ENCODE measurements around the gene MYCL.
"Not testable (repeated sequence)": the region's sequence is repeated elsewhere in the genome, so short reads cannot be mapped to it uniquely, and the experiment has no call there.

Gene MYCL

GRCh38 chr1:39890273-39890672, 11.4 kb downstream of the MYCL start:
- no peak for DNase-seq (ENCODE audit: low read depth)

DNA sequence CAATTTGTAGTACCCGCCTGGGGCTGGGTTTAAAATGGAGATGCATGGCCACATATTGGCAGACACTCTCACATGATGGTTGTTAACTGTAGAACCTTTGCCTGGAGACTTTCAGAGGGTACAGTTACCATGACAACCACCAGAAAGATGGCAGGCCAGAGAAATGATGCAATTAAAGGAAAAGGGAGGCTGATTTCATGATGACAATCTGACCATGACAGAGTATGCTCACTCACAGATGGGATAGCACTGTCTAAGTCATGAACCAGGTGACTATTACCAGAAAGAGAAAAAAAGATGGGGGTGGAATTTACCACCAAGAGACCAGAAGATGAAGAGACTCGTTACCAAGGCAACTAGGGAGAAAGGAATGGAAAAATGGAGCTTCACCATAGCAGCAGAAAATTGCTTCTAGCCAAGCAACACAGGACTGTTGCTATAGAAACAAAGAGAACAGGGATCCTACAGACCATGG, 14.9 kb downstream of the MYCL start:
- no peak for DNase-seq (ENCODE audit: low read depth)

DNA sequence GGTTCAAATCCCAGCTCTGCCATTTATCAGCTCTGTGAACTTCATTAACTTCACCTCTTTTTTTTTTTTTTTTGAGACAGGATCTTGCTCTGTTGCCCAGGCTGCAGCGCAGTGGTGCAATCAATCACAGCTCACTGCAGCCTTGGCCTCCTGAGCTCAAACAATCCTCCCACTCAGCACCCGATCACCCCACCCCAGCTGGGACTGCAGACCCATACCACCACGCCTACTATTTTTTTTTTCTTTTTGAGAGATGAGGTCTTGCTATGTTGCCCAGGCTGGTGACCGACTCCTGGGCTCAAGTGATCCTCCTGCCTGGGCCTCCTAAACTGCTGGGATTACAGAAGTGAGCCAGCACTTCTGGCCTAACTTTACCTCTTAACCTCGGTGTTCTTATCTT, 16.2 kb downstream of the MYCL start:
- no peak for DNase-seq (ENCODE audit: low read depth)

DNA sequence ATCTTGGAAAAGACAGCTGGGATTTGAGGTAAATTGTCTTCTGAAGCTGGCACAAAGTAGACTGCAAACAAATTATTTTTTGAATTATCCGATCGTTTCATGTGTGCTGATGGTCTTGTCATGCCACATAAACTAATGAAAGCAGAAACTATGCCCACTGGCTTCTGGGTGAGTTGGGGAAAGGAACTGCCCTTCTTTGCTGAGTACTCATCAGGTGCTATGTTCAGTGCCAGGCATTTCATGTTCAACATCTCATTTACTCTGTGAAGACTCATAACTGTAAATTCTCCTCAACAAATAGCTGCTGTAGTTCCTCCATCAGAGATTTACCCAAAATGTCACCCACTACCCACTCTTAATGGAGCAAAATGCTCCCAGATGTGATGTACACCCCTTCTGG, 19.6 kb downstream of the MYCL start:
- no peak for DNase-seq (ENCODE audit: low read depth)

GRCh38 chr1:39877980-39878956, 23.4 kb downstream of the MYCL start:
- no peak for DNase-seq (ENCODE audit: low read depth)

DNA sequence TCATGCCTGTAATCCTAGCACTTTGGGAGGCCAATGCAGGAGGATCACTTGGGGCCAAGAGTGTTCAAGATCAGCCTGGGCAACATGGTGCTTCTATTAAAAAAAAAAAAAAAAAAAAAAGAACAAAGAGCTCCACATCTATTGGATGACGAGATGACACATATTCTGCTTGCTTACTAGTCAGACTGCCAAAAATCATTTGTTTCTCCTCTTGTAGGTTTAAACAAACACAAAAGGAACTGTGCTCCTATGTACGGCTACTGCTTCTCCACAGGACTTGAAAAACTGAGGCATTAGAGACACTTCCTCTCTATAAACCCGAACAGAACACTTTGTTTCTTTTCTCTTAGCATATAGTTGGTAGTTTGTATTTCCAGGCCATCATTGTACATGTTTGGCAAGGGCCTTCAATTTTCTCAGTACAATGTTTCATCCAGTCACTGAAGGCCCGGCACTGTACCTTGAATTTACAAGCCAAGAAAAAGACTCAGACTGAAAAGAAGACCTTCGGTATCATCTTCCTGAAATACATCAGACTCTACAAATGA, 24.4 kb downstream of the MYCL start:
- DNase-seq (ENCODE audit: low read depth), result no peak

DNA sequence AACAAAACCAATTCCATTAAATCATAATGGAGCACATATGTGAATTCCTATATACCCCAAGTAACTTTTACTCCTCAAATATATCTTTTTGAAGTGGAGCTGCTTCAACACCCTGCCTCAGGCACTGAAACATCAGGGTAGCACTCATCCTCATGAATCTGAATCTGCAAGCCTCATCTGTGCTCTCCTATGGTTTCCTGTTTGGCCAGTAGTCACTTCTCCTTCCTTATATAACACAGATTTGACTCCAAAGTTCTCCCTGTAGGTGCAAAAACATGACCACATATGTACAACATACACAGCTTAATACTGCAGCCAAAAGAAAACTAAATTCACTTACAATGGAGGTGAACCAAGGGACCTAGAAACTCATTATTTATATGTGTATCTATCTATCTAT, 25.6 kb downstream of the MYCL start:
- DNase-seq (ENCODE audit: low read depth), result no peak

GRCh38 chr1:39872698-39873097, 29.0 kb downstream of the MYCL start:
- no peak for DNase-seq (ENCODE audit: low read depth)

GRCh38 chr1:39871796-39872195, 29.9 kb downstream of the MYCL start:
- DNase-seq (ENCODE audit: low read depth), result no peak

GRCh38 chr1:39871043-39871442, 30.7 kb downstream of the MYCL start:
- DNase-seq (ENCODE audit: low read depth), result not testable (repeated sequence)

DNA sequence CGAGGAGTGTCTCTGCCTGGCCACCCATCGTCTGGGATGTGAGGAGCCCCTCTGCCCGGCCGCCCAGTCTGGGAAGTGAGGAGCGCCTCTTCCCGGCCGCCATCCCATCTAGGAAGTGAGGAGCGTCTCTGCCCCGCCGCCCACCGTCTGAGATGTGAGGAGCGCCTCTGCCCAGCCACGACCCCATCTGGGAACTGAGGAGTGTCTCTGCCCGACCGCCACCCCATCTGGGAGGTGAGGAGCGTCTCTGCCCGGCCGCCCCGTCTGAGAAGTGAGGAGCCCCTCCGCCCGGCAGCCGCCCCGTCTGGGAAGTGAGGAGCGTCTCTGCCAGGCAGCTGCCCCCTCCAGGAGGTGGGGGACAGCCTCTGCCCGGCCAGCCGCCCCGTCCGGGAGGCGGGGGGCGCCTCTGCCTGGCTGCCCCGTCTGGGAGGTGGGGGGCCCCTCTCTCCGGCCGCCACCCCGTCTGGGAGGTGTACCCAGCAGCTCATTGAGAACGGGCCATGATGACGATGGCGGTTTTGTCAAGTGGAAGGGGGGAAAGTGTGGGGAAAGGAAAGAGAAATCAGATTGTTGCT, 32.1 kb downstream of the MYCL start:
- not testable (repeated sequence) for DNase-seq (ENCODE audit: low read depth)

DNA sequence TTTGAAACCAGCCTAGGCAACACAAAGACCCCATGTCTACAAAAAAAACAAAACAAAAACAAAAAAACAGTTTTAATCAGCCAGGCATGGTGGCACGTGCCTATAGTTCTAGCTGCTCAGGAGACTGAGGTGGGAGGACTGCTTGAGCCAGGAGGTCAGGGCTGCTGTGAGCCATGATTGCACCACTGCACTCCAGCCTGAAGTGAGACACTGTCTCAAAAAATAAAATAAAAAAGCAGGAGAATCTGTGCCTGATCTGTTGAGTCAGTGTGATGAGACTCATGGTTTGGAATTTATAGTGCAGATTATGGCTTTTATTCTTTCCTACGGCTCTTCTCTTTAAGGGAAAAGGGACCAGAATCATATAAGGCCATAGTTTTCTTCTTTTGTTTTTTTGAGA, 35.0 kb downstream of the MYCL start:
- DNase-seq (ENCODE audit: low read depth), result no peak

DNA sequence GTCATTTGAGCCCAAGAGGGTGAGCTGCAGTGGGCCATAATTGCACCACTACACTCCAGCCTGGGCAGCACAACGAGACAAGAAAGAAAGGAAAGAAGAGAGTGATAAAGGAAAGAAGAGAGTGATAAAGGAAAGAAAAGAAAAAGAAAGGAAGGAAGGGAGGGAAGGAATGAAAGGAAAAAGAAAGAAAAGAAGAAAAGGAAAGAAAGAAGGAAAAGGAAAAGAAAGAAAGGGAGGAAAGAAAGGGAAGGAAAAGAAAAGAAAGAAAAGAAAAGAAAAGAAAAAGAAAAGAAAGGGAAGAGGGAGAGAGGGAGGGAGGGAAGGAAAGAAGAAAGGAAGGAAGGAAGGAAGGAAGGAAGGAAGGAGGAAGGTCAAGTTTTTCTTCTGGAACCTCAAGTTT, 36.0 kb downstream of the MYCL start:
- no peak for DNase-seq (ENCODE audit: low read depth)

GRCh38 chr1:39863177-39863576, 38.5 kb downstream of the MYCL start:
- DNase-seq (ENCODE audit: low read depth), result no peak

DNA sequence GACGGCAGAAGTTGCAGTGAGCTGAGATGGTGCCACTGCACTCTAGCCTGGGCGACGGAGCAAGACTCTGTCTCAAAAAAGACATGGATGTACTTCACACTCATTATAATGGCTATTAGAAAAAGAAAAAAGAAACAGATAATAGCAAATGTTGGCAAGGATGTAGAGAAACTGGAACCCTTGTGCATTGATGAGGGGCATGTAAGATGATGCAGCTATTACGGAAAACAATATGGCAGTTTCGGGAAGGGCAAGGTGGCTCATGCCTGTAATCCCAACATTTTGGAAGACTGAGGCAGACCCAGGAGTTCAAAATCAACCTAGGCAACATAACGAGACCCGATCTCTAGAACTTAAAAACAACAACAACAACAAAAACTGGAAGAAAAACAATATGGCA, 40.7 kb downstream of the MYCL start:
- DNase-seq (ENCODE audit: low read depth), result no peak

- no peak for DNase-seq (ENCODE audit: low read depth)
Observed at GRCh38 chr1:39859859-39860812, 41.6 kb downstream of the MYCL start.

GRCh38 chr1:39858315-39858714, 43.4 kb downstream of the MYCL start:
- no peak for DNase-seq (ENCODE audit: low read depth)

DNA sequence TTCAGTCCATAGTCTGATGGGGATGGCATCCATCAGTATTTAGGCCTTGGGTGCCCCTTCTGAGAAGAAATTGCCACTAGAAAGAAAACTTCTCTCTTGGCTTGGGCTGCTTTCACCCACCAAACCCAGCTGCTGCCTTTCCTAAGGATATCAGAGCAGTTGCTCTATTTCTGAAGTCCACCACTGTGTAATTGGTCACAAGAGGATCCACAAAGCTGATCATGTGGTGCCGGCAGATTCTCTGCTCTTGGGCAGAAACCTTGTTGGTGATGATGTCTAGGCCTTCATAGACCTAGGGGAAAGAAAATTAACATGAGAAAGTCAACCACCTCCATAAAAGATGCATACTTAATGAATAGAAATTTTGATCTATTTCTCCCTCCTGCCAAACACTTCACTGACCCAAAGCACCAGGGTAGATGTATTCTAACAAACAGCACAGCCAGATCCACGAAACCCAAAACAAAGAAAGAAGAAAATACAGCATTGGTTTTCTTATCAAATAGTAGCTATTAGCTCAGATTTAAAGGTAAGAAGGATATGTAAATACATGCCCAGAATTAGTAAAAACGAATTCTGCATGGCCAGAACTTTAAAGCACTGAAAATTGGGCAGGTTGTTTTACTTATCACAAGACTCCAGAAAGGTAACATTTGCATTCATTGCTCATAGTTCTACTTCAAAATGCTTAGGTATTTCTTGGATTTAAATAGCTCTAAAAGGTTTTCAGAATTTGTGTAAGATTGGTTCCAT, 44.4 kb downstream of the MYCL start:
- no peak for DNase-seq (ENCODE audit: low read depth)

GRCh38 chr1:39854738-39855137, 47.0 kb downstream of the MYCL start:
- no peak for DNase-seq (ENCODE audit: low read depth)

- DNase-seq (ENCODE audit: low read depth), result no peak
Observed at GRCh38 chr1:39854314-39854713, 47.4 kb downstream of the MYCL start.

- DNase-seq (ENCODE audit: low read depth), result no peak
Observed at GRCh38 chr1:39852876-39853275, 48.8 kb downstream of the MYCL start.
